Esophagus squamous epithelium (tissue), 5 donors: ENCODE data around the gene ADGRA3. TPM values are rescaled to one million over a fixed set of nuclear protein-coding genes. Genes with fewer than 3 reads are reported as not detected.

Experiments
- DNase-seq: peaks from one replicate; lab custom pipeline; 2025; lab: John Stamatoyannopoulos, UW
- H3K27ac ChIP-seq, 4 donors: fragments of 200-600 bp; sonication (generic); one replicate each; pipeline ENCODE4 v1.5.1; 2016 to 2019; ENCODE audit warnings: mild to moderate bottlenecking in 1 of 4
- H3K27me3 ChIP-seq, 4 donors: fragments of 200-600 bp; sonication (generic); 1 replicate in 3 of 4; 2 replicates in 1 of 4; pipeline versions ENCODE4 v1.5.1 to v1.6.0; 2017 to 2021; ENCODE audit warnings: antibody characterized with exemption in 1 of 4
- H3K36me3 ChIP-seq, 3 donors: fragments of 200-600 bp; sonication (generic); one replicate each; pipeline ENCODE4 v1.5.1; 2016 to 2019
- H3K4me1 ChIP-seq, 3 donors: fragments of 200-600 bp; sonication (generic); one replicate each; pipeline ENCODE4 v1.5.1; 2017 to 2019
- H3K4me3 ChIP-seq, 4 donors: fragments of 200-600 bp; sonication (generic); 1 replicate in 3 of 4; 2 replicates in 1 of 4; pipeline ENCODE4 v1.5.1; 2016 to 2019; ENCODE audit warnings: mild to moderate bottlenecking in 2 of 4, moderate library complexity in 1 of 4
- H3K9me3 ChIP-seq, 3 donors: fragments of 200-600 bp; sonication (generic); one replicate each; pipeline ENCODE4 v1.5.1; 2016 to 2019
- CTCF ChIP-seq, 6 experiments: fragments of 450-650 bp in 4 of 6; fragments of 200-600 bp in 2 of 6; sonication (generic) in 2 of 6; IDR thresholded peaks; one replicate each; pipeline ENCODE4 v1.5.1; 2016 to 2019; ENCODE audit warnings: antibody characterized with exemption in 6 of 6, mild to moderate bottlenecking in 4 of 6, moderate library complexity in 4 of 6
- POLR2A ChIP-seq, 4 donors: fragments of 450-650 bp; IDR thresholded peaks; one replicate each; pipeline ENCODE4 v1.6.1; 2017; ENCODE audit warnings: antibody characterized with exemption in 4 of 4, mild to moderate bottlenecking in 4 of 4, moderate library complexity in 3 of 4
- whole genome bisulfite sequencing, 2 donors: methylation state at CpG; one replicate each; pipeline ENCODE4 v1.1.5; 2018; 5-methylcytosine and 5-hydroxymethylcytosine counted together
- intact Hi-C: fragments of 100-400 bp; cut with DNase I; formaldehyde crosslinking; loops from one replicate; pipeline ENCODE4 v1.15.0; 2022
- total RNA-seq, 4 donors: library from RNA; depleted of rRNA; stranded (reverse); fragments of >200 nt; gene quantifications; one replicate each; pipeline ENCODE4 v1.1.0, GENCODE V29; 2016
- donor health status: DM: yes; HTN: yes; CAD: no.

ADGRA3 gene
- total RNA-seq, 4 donors from 2014 or later = 5.4 to 20.4 (median 12.9) TPM

- H3K9me3 ChIP-seq = no peaks in the 10 kb centered on the region
- no peak overlapping the region for H3K4me3 ChIP-seq
- H3K36me3 ChIP-seq = peaks cover 0 to 8% (median 0%) of the 10 kb centered on the region in 3 donors
- intact Hi-C loops = no loop called here
- no peaks in the 10 kb centered on the region for H3K4me1 ChIP-seq
- WGBS, 2 donors = 63 to 84% methylated on average over 1 to 3 of the region's 3 CpGs
- H3K27me3 ChIP-seq = no peaks in the 10 kb centered on the region
- TF ChIP-seq CTCF (IDR thresholded peaks at IDR 0.05) (no peak), POLR2A (IDR thresholded peaks at IDR 0.05) (no peak)
- DNase-seq = no peak
- H3K27ac ChIP-seq = no peak overlapping the region
Measured at GRCh38 chr4:22430626-22431025, 85.2 kb downstream of the ADGRA3 start.

DNA sequence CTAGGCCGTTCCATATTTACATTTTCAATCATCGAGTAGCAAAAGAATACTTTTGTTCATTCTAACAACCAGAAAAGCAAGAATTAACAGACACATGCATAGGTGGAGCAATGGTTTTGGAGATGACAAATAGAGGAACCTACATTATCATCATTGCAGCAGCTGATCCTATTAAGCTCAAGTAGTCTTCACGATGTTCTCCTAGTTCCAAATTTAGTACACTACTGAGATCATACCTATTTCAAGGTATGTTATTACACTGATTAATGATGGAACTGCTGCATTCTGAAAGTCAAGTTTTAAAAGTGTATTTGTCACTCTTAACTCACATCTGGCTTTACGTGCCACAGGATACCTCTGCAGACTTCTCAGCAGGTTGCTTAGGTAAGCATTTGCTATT, 87.4 kb downstream of the ADGRA3 start:
- H3K4me1 ChIP-seq = no peaks in the 10 kb centered on the region
- no peak overlapping the region for H3K27ac ChIP-seq
- intact Hi-C loops = no loop called here
- DNase-seq = no peak
- peaks cover 0 to 5% (median 0%) of the 10 kb centered on the region in 3 donors for H3K36me3 ChIP-seq
- TF ChIP-seq CTCF (IDR thresholded peaks at IDR 0.05) = no peak
- no peak for TF ChIP-seq POLR2A (IDR thresholded peaks at IDR 0.05)
- 90 to 93% methylated on average over 4 of the region's 4 CpGs for WGBS, 2 donors
- H3K4me3 ChIP-seq = no peak overlapping the region
- H3K9me3 ChIP-seq = no peaks in the 10 kb centered on the region
- no peaks in the 10 kb centered on the region for H3K27me3 ChIP-seq

GRCh38 chr4:22427675-22428074, 88.2 kb downstream of the ADGRA3 start:
- DNase-seq = no peak
- TF ChIP-seq CTCF (IDR thresholded peaks at IDR 0.05) = no peak
- no peak for TF ChIP-seq POLR2A (IDR thresholded peaks at IDR 0.05)
- 71 to 74% methylated on average over 3 of the region's 3 CpGs for WGBS, 2 donors
- no peaks in the 10 kb centered on the region for H3K9me3 ChIP-seq
- H3K4me3 ChIP-seq = no peak overlapping the region
- H3K36me3 ChIP-seq = peaks cover 0 to 5% (median 0%) of the 10 kb centered on the region in 3 donors
- intact Hi-C loops = no loop called here
- H3K27me3 ChIP-seq = no peaks in the 10 kb centered on the region
- H3K4me1 ChIP-seq = no peaks in the 10 kb centered on the region
- no peak overlapping the region for H3K27ac ChIP-seq

- intact Hi-C loops = no loop called here
- WGBS, 2 donors = 100% methylated on average over 1 of the region's 1 CpG
- H3K4me1 ChIP-seq = no peaks in the 10 kb centered on the region
- no peak overlapping the region for H3K4me3 ChIP-seq
- no peaks in the 10 kb centered on the region for H3K27me3 ChIP-seq
- no peak overlapping the region for H3K27ac ChIP-seq
- TF ChIP-seq CTCF (IDR thresholded peaks at IDR 0.05) (no peak), POLR2A (IDR thresholded peaks at IDR 0.05) (no peak)
- H3K9me3 ChIP-seq = no peaks in the 10 kb centered on the region
- H3K36me3 ChIP-seq = peaks cover 0 to 8% (median 0%) of the 10 kb centered on the region in 3 donors
- no peak for DNase-seq
Measured at GRCh38 chr4:22420291-22420690, 95.6 kb downstream of the ADGRA3 start.

DNA sequence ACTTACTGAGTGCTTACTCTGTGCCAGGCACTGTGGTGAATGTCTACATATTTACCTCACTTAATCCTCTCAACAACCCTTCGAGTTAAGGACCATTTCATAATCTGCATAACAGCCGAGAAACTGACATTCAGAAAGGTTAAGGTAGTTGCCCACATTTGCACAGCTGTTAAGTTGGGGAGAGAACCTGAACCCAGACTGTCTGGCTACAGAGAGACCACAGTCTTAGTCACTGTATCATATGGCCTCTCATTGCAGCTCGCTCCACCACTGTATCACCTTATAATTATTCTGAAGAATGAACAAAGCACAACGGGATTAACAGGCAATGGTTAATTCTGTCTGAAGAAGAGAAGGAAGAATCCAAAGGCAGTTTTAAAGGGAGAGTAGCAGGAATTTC, 98.5 kb downstream of the ADGRA3 start:
- Histone ChIP-seq H3K36me3 (peaks cover 0 to 11% (median 0%) of the 10 kb centered on the region in 3 donors), H3K27me3 (no peaks in the 10 kb centered on the region), H3K9me3 (no peaks in the 10 kb centered on the region), H3K4me3 (no peak overlapping the region), H3K4me1 (no peaks in the 10 kb centered on the region), H3K27ac (no peak overlapping the region)
- no peak for TF ChIP-seq POLR2A (IDR thresholded peaks at IDR 0.05)
- TF ChIP-seq CTCF (IDR thresholded peaks at IDR 0.05) = no peak
- WGBS, 2 donors = 55 to 67% methylated on average over 4 of the region's 4 CpGs
- DNase-seq = no peak
- intact Hi-C loops = loop anchor here (10.0 kb wide), 1 partner anchor 197 kb away; no protein-coding TSS in a partner anchor
